ENCODE data around the gene COBL. TPM values are rescaled to one million over a fixed set of nuclear protein-coding genes. Genes with fewer than 3 reads are reported as not detected.
A peak's percentile ranks its signal among the peaks of the same experiment; 100 is the strongest.

Gene COBL
- total RNA-seq, 4 donors from 2014 or later = 14.3 to 19.3 (median 15.9) TPM

GRCh38 chr7:51255536-51256208, 60.9 kb downstream of the COBL start:
- H3K27ac ChIP-seq = no peak overlapping the region
- H3K27me3 ChIP-seq = no peaks in the 10 kb centered on the region
- TF ChIP-seq CTCF (IDR thresholded peaks at IDR 0.05) (no peak), POLR2A (IDR thresholded peaks at IDR 0.05) (no peak)
- H3K4me3 ChIP-seq (replicated peaks in 1 of 3) = no peak overlapping the region
- 89% methylated on average over 10 to 11 of the region's 11 CpGs for WGBS, 2 donors
- no peak for DNase-seq
- peaks cover 5 to 7% of the 10 kb centered on the region in 2 donors for H3K4me1 ChIP-seq
- H3K36me3 ChIP-seq = no peaks in the 10 kb centered on the region
- H3K9me3 ChIP-seq = no peaks in the 10 kb centered on the region
- intact Hi-C loops (cut with DNase I) = no loop called here

GRCh38 chr7:51255036-51255435, 61.6 kb downstream of the COBL start:
- H3K36me3 ChIP-seq = no peaks in the 10 kb centered on the region
- intact Hi-C loops (cut with DNase I) = no loop called here
- DNase-seq = no peak
- no peak overlapping the region for H3K27ac ChIP-seq
- no peaks in the 10 kb centered on the region for H3K9me3 ChIP-seq
- no peak for TF ChIP-seq CTCF (IDR thresholded peaks at IDR 0.05)
- TF ChIP-seq POLR2A (IDR thresholded peaks at IDR 0.05) = no peak
- H3K27me3 ChIP-seq = no peaks in the 10 kb centered on the region
- no peak overlapping the region for H3K4me3 ChIP-seq (replicated peaks in 1 of 3)
- peaks cover 5 to 7% of the 10 kb centered on the region in 2 donors for H3K4me1 ChIP-seq
- WGBS, 2 donors = 94 to 97% methylated on average over 3 of the region's 3 CpGs

- no peak overlapping the region for H3K4me3 ChIP-seq (replicated peaks in 1 of 3)
- intact Hi-C loops (cut with DNase I) = no loop called here
- no peaks in the 10 kb centered on the region for H3K27me3 ChIP-seq
- DNase-seq = no peak
- H3K27ac ChIP-seq = no peak overlapping the region
- H3K36me3 ChIP-seq = no peaks in the 10 kb centered on the region
- H3K4me1 ChIP-seq = peaks cover 5 to 7% of the 10 kb centered on the region in 2 donors
- WGBS, 2 donors = 89 to 94% methylated on average over 3 of the region's 3 CpGs
- H3K9me3 ChIP-seq = no peaks in the 10 kb centered on the region
- TF ChIP-seq CTCF (IDR thresholded peaks at IDR 0.05) = peak in 3 of 6 experiments; percentile 30 to 41 (median 33)
- no peak for TF ChIP-seq POLR2A (IDR thresholded peaks at IDR 0.05)
Observed at GRCh38 chr7:51253157-51253556, 63.5 kb downstream of the COBL start.

- no peak for DNase-seq
- Histone ChIP-seq H3K36me3 (no peaks in the 10 kb centered on the region), H3K4me1 (peaks cover 5 to 7% of the 10 kb centered on the region in 2 donors), H3K9me3 (no peaks in the 10 kb centered on the region), H3K4me3 (replicated peaks in 1 of 3) (no peak overlapping the region), H3K27me3 (no peaks in the 10 kb centered on the region), H3K27ac (no peak overlapping the region)
- intact Hi-C loops (cut with DNase I) = no loop called here
- no peak for TF ChIP-seq POLR2A (IDR thresholded peaks at IDR 0.05)
- TF ChIP-seq CTCF (IDR thresholded peaks at IDR 0.05) = no peak
- 52 to 57% methylated on average over 4 of the region's 4 CpGs for WGBS, 2 donors
Observed at GRCh38 chr7:51251290-51251689, 65.3 kb downstream of the COBL start.

- Histone ChIP-seq H3K9me3 (no peaks in the 10 kb centered on the region), H3K27ac (no peak overlapping the region), H3K27me3 (no peaks in the 10 kb centered on the region), H3K4me3 (replicated peaks in 1 of 3) (no peak overlapping the region), H3K4me1 (peaks cover 5 to 7% of the 10 kb centered on the region in 2 donors), H3K36me3 (no peaks in the 10 kb centered on the region)
- DNase-seq = no peak
- intact Hi-C loops (cut with DNase I) = no loop called here
- WGBS, 2 donors = 91% methylated on average over 2 of the region's 2 CpGs
- TF ChIP-seq CTCF (IDR thresholded peaks at IDR 0.05) (no peak), POLR2A (IDR thresholded peaks at IDR 0.05) (no peak)
Observed at GRCh38 chr7:51250512-51250911, 66.1 kb downstream of the COBL start.
